NCI-H82 treated with DMSO at 0.1 percent for 48 hours (cell line): ENCODE results near the gene FBXL4.

ENCODE experiments used
- DNase-seq: peaks from one replicate; lab custom pipeline; 2025; ENCODE audit not compliant: unreplicated experiment; lab: John Stamatoyannopoulos, UW

The FBXL4 gene

DNA sequence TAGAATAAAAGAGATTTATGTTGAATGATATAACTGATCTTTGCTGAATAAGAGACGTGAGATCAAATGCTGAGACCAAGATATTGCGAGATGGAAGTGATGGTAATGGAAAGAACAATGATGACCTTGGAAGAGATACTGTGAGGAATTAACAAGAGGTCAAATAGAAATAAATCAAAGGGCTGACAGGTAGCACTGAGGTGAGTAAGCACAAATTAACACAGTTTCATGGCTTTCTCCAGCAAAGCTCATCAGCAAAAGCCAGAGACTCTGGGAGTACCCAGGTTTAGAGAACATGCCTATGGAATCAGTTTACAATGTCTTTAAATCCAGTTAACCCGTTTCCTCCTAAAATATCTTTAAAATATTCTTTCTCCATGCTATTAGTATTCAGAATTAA lies 60.1 kb downstream of the FBXL4 start:
- DNase-seq: no peak

DNA sequence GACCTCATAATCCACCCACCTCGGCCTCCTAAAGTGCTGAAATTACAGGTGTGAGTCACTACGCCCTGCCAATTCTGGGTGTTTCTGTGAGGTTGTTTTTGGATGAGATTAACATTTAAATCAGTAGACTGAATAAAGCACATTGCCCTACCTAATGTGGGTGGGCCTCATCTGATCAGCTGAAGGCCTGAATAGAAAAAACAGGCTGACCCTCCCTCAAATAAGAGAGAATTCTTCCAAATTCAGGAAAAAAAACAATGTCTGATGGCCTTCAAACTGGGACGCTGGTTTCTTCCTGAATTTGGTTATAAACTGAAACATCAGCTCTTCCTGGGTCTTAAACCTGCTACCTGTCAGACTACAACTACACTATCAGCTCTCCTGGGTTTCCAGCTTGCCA lies 62.4 kb downstream of the FBXL4 start:
- no peak for DNase-seq

DNA sequence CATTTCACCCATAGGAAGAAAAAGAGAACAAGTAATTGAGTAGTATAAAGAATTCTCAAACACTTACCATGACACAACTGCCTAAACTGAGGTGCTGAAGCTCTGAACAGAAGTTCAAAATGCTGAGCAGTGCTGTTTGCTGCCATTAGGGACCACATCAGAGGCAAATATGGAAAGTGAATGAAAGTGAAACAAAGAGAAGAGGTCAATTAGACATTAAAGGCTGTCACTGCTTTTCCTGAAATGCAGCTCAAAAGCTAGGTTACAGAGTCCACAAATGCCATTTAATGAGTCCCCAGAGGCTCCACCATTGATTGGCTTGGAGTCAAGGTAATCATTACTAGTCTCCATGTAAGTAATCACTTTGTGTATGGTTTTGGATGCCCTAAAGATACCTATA lies 67.3 kb downstream of the FBXL4 start:
- no peak for DNase-seq

- DNase-seq: no peak
These were observed 70.5 kb downstream of the FBXL4 start for GRCh38 chr6:98877250-98877649.

GRCh38 chr6:98875375-98875774 lies 72.4 kb downstream of the FBXL4 start:
- no peak for DNase-seq

DNA sequence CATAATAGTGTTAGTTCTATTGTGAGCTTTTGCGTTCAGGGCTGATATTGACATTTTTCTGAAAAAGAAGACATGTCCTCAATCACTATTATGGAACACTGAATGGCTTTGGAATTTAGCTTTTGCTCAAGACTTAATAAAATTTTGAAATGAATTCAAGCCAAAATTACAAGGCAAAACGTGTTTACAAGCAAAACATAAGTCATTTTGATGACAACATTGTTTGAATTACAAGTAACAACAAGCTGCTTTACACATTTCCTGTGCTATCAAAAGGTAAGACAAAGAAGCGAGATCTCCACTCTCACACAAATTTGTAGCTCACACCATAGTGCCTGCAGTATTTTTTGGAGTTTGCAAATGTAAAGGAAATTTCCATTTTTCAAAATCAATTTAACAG lies 75.9 kb downstream of the FBXL4 start:
- no peak for DNase-seq

GRCh38 chr6:98871057-98871456 lies 76.7 kb downstream of the FBXL4 start:
- DNase-seq: no peak

- no peak for DNase-seq
These were observed 83.2 kb downstream of the FBXL4 start for GRCh38 chr6:98864497-98864896.

DNA sequence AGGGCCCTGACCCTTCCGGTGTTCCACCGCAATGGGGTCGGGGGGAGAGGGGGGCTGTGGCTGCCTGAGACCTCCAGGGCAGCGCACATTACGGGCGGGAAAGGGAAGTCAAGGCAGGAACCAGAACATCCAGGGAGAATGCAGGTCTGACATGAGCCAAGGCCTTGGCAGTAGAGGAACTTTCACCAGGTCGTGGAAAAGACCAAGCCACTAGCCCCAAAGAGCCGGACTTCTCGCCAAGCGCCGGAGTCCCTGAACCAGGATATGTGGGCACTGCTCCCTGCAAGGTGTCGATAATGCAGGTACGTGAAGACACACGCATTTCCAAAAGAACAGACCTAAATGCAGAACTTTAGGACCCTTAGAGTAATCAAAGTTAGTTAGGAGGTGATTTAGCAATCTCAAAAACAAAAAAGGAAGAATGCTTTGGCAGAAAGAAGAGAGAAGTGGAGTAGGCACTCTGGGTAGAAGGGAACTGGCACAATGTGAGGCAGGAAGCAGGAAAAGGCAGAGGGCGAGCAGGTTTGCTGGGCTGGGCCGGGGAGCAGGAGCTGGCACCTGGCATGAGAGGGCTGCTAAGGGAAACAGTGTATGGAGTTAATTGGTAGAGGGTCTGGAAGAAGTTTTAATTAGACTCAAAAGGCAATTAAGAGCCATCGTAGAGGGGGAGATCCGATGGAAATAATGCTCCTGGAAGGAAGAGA lies 99.1 kb downstream of the FBXL4 start:
- no peak for DNase-seq

DNA sequence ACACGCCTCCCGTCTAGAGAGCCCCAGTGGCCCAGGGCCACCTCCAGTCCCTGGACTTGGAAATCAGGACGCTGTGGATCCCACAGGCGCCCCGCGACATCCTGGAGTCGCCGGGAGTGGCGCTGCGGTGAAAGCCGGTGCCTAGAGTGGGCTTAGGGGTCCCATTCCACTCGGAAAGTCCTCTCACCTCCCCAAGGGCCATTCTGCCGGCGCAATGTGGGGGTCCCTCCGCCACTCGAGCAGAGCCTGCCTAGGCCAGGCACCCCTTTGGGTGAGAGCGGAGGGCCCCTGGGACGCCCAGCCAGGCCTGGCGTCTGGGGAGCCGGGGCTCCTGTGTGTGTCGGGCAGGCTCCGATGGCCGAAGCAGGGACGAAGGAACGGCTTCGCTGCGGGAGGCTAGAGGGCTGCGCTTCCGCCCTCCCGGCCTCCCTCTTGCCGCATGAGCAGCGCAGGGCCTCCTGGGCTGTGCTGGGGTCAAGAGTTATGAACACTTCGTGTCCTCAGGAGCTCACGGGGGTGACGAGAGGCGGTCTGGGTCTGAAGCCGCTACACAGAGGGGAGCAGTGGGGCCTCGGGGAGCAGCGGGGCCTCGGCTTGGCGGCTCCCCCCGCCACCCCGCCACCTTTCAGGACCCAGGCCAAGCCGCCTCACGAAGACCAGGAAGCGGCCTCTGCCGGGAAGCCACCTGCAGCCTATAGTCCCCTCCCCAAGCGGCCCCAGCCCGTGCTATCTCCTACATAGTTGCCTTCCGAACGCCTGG lies 99.8 kb downstream of the FBXL4 start:
- no peak for DNase-seq

GRCh38 chr6:98847416-98847778 lies 100.3 kb downstream of the FBXL4 start:
- no peak for DNase-seq

DNA sequence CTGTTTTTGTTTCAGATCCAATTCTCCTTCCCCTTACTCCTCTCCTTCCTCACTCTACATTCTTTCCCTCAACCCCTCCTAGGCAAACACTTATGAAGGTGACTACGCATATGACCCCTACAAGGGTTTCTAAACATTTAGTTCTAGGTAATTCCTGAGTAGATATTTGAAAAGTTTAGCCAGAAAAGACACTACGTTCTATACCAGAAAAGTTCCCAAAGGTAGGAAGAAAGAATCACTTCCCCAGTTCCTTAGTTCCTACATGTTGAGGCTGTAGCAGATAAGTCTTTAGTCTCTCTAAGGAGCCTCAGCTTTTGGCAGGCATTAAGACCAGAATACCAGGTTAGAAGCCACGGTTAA lies 101.7 kb downstream of the FBXL4 start:
- DNase-seq: no peak

DNA sequence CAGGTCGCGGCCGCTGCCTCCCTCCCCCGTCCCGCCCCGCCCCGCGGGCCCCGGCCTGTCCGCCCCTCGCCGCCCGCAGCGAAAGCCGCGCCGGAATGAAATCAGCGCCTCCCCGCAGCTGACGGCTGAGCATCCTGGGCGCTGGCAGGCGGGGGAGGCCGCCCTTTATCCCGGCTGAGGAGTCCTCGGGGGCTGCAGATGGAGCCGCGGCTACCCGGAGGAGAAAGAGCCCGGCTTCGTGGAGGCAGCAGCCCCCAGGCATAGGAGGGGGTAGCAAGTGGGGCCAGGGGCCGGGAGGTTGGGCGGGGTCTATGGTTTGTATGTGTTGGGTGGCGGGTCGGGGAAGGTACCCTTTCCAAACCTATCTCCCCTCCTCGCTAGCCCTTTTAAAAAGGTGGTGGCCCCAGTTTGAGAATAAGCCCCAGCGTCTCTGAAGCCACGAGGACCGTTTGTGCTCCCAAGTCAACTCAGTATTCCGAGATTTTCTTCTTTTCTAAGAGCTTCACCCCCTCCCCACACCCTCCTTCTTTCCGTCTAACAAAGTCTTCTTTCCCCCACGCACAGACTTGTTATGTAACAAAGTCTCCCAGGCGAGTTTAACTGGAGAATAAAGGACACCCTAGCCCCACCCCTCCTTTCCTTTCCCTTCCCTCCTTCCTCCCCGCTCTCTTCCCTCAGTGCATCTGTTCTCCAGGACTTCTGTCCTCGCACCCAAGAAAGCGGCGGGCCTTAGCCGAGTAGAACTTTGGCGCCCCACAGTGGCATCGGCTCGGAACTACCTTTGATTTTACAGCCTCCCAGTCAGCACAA lies 102.3 kb downstream of the FBXL4 start:
- DNase-seq: peak; percentile 87

- DNase-seq: no peak
These were observed 103.2 kb downstream of the FBXL4 start for GRCh38 chr6:98844244-98845210.

DNA sequence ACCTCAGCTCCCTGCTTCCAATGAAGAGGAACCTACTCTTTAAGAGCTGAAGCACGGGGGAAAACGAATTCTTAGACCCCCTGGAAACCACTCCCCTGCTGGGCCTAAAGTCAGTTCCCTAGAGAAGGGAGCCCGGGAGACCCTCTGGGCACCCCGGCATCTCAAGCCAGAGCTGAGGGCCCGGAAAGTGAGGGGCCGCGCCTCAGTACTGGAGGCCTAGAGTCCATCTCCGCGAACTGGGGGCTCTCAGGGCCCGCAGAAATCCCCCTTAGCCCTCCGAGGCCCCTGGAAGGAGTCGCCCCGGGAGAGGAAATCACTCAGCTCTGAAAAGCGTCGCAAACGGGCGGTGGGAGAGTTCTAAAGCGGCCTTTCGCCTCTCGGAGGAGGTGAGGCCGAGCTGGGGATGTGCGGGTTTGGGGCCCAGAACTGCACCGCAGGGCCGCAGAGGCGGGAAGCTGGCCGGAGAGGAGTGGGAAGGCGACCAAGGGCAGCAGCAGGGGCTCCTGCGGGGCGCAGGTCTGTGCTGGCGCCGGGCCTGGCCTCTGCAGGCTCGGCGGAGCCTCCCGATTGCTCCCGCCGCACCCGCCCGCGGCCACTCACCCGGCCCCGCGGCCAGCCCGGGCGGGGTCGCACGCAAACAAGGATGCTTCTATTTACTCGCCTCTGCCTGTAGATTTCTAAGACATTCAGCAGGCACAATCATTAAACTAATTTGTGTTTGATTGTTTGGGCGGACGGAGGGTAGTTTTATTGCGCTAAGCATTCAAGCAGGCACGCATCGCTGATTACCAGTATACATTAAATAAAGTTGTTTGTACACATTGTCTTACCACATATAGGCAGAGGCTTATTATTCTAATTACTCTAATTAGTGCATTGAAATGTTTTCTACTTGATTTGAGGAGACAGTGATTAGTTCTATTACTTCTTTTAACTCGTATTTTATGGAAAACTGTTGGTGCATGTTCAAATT lies 104.2 kb downstream of the FBXL4 start:
- no peak for DNase-seq

GRCh38 chr6:98842342-98843180 lies 105.2 kb downstream of the FBXL4 start:
- DNase-seq: no peak

DNA sequence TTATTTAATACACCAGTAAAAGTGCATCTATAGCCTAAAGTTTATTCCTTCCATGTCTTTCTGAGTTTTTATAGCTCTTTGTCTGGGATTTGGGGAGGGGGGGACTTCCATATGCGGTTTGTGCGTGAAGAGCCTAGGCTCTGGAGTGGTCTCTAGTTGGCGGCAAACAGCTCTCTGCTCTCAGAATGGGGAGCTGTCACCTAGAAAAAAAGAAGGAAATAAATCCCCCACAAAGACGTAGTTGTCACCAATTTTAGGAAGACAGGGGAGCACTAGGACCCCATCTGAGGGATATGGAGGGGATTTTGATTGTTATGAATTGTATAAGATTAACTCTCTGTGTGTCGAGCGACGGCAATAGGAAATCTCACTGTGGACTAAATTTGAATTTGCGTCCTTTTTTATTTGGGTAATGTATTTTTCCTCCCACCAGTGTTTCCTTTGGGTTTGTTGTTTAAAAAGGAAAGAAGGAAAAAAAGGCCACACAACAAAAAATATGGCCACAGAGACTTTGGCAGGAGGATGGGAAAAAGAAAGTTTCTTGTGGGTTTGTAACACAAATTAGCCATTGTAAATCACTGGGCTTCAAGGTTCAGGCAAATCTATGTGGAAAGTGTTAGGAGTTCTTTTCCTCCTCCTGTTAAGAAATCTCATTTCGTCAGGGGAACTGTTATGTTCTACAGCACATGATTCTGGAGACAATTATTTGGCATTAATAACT lies 106.0 kb downstream of the FBXL4 start:
- no peak for DNase-seq

GRCh38 chr6:98840996-98841513 lies 106.7 kb downstream of the FBXL4 start:
- no peak for DNase-seq
